ENCODE data around the gene VWF.

DNA sequence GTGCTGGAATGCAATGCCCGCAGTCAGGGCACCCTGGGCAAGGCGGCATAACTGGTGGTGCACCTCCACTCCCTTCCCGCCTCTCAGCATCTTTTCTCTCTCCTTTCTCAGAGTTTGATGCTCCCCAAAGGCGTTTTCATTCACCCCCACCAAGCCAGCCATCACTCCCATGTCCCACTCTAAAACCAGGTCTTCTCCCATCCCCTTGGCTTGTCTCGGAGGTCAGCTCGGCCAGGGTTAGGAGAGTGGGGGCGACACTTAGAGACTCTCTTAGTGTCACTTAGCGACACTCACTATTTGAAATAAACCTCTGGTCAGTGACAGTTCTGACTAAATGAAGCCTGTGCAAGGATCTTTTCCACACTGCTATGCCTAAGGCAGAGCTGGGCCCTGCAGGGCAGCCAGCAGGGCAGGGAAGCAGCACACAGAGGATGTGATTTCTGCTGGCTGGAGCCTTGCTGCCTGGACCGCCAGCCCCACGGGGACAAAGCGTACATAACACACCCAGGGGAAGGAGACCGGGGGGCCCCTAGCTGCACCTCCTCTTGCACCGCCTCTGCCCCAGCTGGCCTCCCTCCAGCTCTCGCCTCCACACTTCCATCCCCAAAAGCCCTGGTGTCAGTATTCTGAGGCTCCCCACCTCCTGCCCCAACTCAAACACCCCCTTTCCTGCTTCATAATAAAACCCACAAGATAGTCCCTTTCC, 64.5 kb downstream of the VWF start:
- TF ChIP-seq, protein P1, sequence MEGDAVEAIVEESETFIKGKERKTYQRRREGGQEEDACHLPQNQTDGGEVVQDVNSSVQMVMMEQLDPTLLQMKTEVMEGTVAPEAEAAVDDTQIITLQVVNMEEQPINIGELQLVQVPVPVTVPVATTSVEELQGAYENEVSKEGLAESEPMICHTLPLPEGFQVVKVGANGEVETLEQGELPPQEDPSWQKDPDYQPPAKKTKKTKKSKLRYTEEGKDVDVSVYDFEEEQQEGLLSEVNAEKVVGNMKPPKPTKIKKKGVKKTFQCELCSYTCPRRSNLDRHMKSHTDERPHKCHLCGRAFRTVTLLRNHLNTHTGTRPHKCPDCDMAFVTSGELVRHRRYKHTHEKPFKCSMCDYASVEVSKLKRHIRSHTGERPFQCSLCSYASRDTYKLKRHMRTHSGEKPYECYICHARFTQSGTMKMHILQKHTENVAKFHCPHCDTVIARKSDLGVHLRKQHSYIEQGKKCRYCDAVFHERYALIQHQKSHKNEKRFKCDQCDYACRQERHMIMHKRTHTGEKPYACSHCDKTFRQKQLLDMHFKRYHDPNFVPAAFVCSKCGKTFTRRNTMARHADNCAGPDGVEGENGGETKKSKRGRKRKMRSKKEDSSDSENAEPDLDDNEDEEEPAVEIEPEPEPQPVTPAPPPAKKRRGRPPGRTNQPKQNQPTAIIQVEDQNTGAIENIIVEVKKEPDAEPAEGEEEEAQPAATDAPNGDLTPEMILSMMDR (IDR thresholded peaks at IDR 0.05; ENCODE audit: low read depth, low read length), result no peak
- TF ChIP-seq EZH2phosphoT487 (IDR thresholded peaks at IDR 0.05; ENCODE audit: low read depth), result no peak
